Neural cell (in vitro differentiated cells): Measurements from ENCODE around the gene RCN1. TPM values are rescaled to one million over a fixed set of nuclear protein-coding genes. Genes with fewer than 3 reads are reported as not detected.
A peak's percentile ranks its signal among the peaks of the same experiment; 100 is the strongest.

Source experiments
- H2AFZ ChIP-seq: fragments of 200-600, 300-800 bp; sonication (generic), shearing (Covaris generic); 2 replicates; pipeline ENCODE4 v1.6.0; 2014; ENCODE audit warnings: low read depth, mild to moderate bottlenecking, antibody characterized with exemption, low read length, moderate library complexity
- H3F3A ChIP-seq: fragments of 200-600 bp; shearing (Covaris generic); 2 replicates; pipeline ENCODE4 v1.6.1; 2016; ENCODE audit warnings: mild to moderate bottlenecking, moderate library complexity, mixed read lengths, antibody characterized with exemption, low read length; ENCODE audit not compliant: insufficient read depth, poor library complexity, severe bottlenecking
- H3K27ac ChIP-seq: fragments of 200-600, 300-800 bp; sonication (generic), shearing (Covaris generic); 2 replicates; pipeline ENCODE4 v1.5.1; 2014; ENCODE audit warnings: mild to moderate bottlenecking, low read length, moderate library complexity
- H3K27me3 ChIP-seq: fragments of 300-800, 200-600 bp; sonication (generic), shearing (Covaris generic); 2 replicates; pipeline ENCODE4 v1.6.0; 2014; ENCODE audit warnings: mild to moderate bottlenecking, low read depth, low read length, moderate library complexity; ENCODE audit not compliant: insufficient read depth
- H3K36me3 ChIP-seq: fragments of 300-800, 200-600 bp; sonication (generic), shearing (Covaris generic); 2 replicates; pipeline ENCODE4 v1.5.1; 2014; ENCODE audit warnings: mild to moderate bottlenecking, antibody characterized with exemption, low read length, moderate library complexity; ENCODE audit not compliant: insufficient read depth
- H3K4me2 ChIP-seq: fragments of 300-800, 200-600 bp; sonication (generic), shearing (Covaris generic); 2 replicates; pipeline ENCODE4 v1.6.0; 2014; ENCODE audit warnings: mild to moderate bottlenecking, low read length
- H3K4me3 ChIP-seq: fragments of 300-800, 200-600 bp; sonication (generic), shearing (Covaris generic); 2 replicates; pipeline ENCODE4 v1.5.1; 2014; ENCODE audit warnings: mild to moderate bottlenecking, low read length, moderate library complexity
- H3K79me2 ChIP-seq: fragments of 200-600 bp; shearing (Covaris generic); replicated peaks from 2 replicates; pipeline ENCODE4 v1.6.0; 2014; ENCODE audit warnings: mild to moderate bottlenecking, low read length, moderate library complexity; ENCODE audit not compliant: insufficient read depth
- H3K9ac ChIP-seq: fragments of 300-800, 200-600 bp; sonication (generic), shearing (Covaris generic); 2 replicates; pipeline ENCODE4 v1.6.1; 2016; ENCODE audit warnings: mild to moderate bottlenecking, low read length, mixed read lengths
- H3K9me2 ChIP-seq: fragments of 200-600 bp; shearing (Covaris generic); 2 replicates; pipeline ENCODE4 v1.6.1; 2016; ENCODE audit warnings: mild to moderate bottlenecking, low read length, mixed read lengths; ENCODE audit not compliant: insufficient read depth
- H3K9me3 ChIP-seq: fragments of 200-600, 300-800 bp; sonication (generic), shearing (Covaris generic); 2 replicates; pipeline ENCODE4 v1.6.1; 2016; ENCODE audit warnings: mild to moderate bottlenecking, mixed run types, low read length, moderate library complexity, mixed read lengths
- H4K20me1 ChIP-seq: fragments of 200-600 bp; shearing (Covaris generic); 2 replicates; pipeline ENCODE4 v1.6.1; 2016; ENCODE audit warnings: mild to moderate bottlenecking, mixed run types; ENCODE audit not compliant: insufficient read depth
- EP300 ChIP-seq: fragments of 450-650 bp; conservative IDR thresholded peaks from 2 replicates; pipeline ENCODE4 v1.6.1; 2014; ENCODE audit warnings: antibody characterized with exemption, mild to moderate bottlenecking, moderate library complexity; ENCODE audit not compliant: poor library complexity, severe bottlenecking
- EZH2 ChIP-seq: fragments of 200-600, 300-800 bp; shearing (Covaris generic), sonication (generic); IDR thresholded peaks from 2 replicates; pipeline ENCODE4 v1.6.1; 2014; ENCODE audit warnings: antibody characterized with exemption, low read length, borderline replicate concordance, mild to moderate bottlenecking; ENCODE audit not compliant: insufficient read depth, poor library complexity, severe bottlenecking
- MXI1 ChIP-seq: fragments of 450-650 bp; conservative IDR thresholded peaks from 2 replicates; pipeline ENCODE4 v1.6.1; 2014; ENCODE audit warnings: antibody characterized with exemption, mild to moderate bottlenecking; ENCODE audit not compliant: poor library complexity, severe bottlenecking
- POLR2AphosphoS5 ChIP-seq: IDR thresholded peaks from 2 replicates; pipeline ENCODE4 v1.6.1; 2012
- RAD21 ChIP-seq: fragments of 450-650 bp; conservative IDR thresholded peaks from 2 replicates; pipeline ENCODE4 v1.6.1; 2014; ENCODE audit warnings: antibody characterized with exemption, mild to moderate bottlenecking, moderate library complexity
- polyA plus RNA-seq: library from polyadenylated mRNA; depleted of rRNA; stranded (reverse); fragments of >200 nt; gene quantifications from 2 replicates; pipeline ENCODE4 v1.2.3, GENCODE V29; 2014
- TF ChIP-seq, protein P1 (sequence below): IDR thresholded peaks from 2 replicates; pipeline ENCODE4 v1.6.1; 2012; ENCODE audit warnings: borderline replicate concordance

The RCN1 gene
- polyA plus RNA-seq, 1 donor from 2014 or later, result 66.7 TPM

- no peaks in the 10 kb centered on the region for H3K9me2 ChIP-seq
- no peak for TF ChIP-seq MXI1
- TF ChIP-seq, protein P1, sequence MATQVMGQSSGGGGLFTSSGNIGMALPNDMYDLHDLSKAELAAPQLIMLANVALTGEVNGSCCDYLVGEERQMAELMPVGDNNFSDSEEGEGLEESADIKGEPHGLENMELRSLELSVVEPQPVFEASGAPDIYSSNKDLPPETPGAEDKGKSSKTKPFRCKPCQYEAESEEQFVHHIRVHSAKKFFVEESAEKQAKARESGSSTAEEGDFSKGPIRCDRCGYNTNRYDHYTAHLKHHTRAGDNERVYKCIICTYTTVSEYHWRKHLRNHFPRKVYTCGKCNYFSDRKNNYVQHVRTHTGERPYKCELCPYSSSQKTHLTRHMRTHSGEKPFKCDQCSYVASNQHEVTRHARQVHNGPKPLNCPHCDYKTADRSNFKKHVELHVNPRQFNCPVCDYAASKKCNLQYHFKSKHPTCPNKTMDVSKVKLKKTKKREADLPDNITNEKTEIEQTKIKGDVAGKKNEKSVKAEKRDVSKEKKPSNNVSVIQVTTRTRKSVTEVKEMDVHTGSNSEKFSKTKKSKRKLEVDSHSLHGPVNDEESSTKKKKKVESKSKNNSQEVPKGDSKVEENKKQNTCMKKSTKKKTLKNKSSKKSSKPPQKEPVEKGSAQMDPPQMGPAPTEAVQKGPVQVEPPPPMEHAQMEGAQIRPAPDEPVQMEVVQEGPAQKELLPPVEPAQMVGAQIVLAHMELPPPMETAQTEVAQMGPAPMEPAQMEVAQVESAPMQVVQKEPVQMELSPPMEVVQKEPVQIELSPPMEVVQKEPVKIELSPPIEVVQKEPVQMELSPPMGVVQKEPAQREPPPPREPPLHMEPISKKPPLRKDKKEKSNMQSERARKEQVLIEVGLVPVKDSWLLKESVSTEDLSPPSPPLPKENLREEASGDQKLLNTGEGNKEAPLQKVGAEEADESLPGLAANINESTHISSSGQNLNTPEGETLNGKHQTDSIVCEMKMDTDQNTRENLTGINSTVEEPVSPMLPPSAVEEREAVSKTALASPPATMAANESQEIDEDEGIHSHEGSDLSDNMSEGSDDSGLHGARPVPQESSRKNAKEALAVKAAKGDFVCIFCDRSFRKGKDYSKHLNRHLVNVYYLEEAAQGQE, result peak; percentile 83
- no peak for TF ChIP-seq POLR2AphosphoS5
- H2AFZ ChIP-seq, result no peak overlapping the region
- peak overlapping the region; percentile 51 for H3K4me3 ChIP-seq
- peak overlapping the region; percentile 52 for H3K4me2 ChIP-seq
- H3K27me3 ChIP-seq, result no peaks in the 10 kb centered on the region
- no peaks in the 10 kb centered on the region for H3K36me3 ChIP-seq
- H3K27ac ChIP-seq, result peak overlapping the region; percentile 83
- no peaks in the 10 kb centered on the region for H3K9me3 ChIP-seq
- H3K9ac ChIP-seq, result peak overlapping the region; percentile 43
- H3F3A ChIP-seq, result peaks cover 10% of the 10 kb centered on the region
- no peaks in the 10 kb centered on the region for H4K20me1 ChIP-seq
- H3K79me2 ChIP-seq, result no peaks in the 10 kb centered on the region
Measured at GRCh38 chr11:32073644-32074026, 17.2 kb upstream of the RCN1 start.

- Histone ChIP-seq H3K9me2 (no peaks in the 10 kb centered on the region), H3K36me3 (no peaks in the 10 kb centered on the region), H3K9ac (no peak overlapping the region), H3K9me3 (no peaks in the 10 kb centered on the region), H3K27ac (no peak overlapping the region), H3K4me3 (no peak overlapping the region), H4K20me1 (no peaks in the 10 kb centered on the region), H3K4me2 (no peak overlapping the region), H3F3A (no peaks in the 10 kb centered on the region), H3K27me3 (no peaks in the 10 kb centered on the region), H2AFZ (no peak overlapping the region), H3K79me2 (no peaks in the 10 kb centered on the region)
- TF ChIP-seq POLR2AphosphoS5 (no peak), RAD21 (no peak), EZH2 (no peak), EP300 (no peak)
- TF ChIP-seq, protein P1, result no peak
Measured at GRCh38 chr11:32079553-32079952, 11.3 kb upstream of the RCN1 start.

- H3K36me3 ChIP-seq, result no peaks in the 10 kb centered on the region
- no peak overlapping the region for H3K4me2 ChIP-seq
- H3F3A ChIP-seq, result no peaks in the 10 kb centered on the region
- no peak overlapping the region for H3K27ac ChIP-seq
- H2AFZ ChIP-seq, result no peak overlapping the region
- no peaks in the 10 kb centered on the region for H4K20me1 ChIP-seq
- no peaks in the 10 kb centered on the region for H3K79me2 ChIP-seq
- no peak overlapping the region for H3K9ac ChIP-seq
- no peaks in the 10 kb centered on the region for H3K9me2 ChIP-seq
- no peaks in the 10 kb centered on the region for H3K27me3 ChIP-seq
- no peak overlapping the region for H3K4me3 ChIP-seq
- TF ChIP-seq EZH2 (no peak), POLR2AphosphoS5 (no peak)
- H3K9me3 ChIP-seq, result no peaks in the 10 kb centered on the region
Measured at GRCh38 chr11:32080361-32080980, 10.4 kb upstream of the RCN1 start.
